ENCODE data around the gene BABAM2.

DNA sequence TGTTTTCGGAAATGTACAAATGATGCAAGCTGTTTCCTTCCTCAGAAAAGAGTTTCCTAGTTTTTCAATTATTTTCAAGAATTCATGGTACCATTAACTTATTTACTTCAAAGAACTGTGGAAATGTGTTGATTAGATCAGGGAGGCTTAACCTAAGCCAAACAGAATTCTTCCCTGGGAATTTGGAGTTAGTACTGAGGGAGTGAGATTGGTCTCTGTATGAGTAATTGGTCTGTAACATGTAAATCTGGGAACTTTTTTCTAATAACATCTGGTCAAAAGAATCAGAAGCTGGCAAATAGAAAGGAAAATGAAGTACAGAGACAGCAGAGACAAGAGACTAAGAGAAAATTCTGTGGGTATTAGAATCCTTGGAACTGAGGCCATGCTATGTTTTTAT lies 145.8 kb downstream of the BABAM2 start:
- TF ChIP-seq, protein P1, sequence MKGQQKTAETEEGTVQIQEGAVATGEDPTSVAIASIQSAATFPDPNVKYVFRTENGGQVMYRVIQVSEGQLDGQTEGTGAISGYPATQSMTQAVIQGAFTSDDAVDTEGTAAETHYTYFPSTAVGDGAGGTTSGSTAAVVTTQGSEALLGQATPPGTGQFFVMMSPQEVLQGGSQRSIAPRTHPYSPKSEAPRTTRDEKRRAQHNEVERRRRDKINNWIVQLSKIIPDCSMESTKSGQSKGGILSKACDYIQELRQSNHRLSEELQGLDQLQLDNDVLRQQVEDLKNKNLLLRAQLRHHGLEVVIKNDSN (IDR thresholded peaks at IDR 0.05; ENCODE audit: borderline replicate concordance, extremely low read length, insufficient read depth, low read depth, low read length) = no peak
- TF ChIP-seq, protein P2, sequence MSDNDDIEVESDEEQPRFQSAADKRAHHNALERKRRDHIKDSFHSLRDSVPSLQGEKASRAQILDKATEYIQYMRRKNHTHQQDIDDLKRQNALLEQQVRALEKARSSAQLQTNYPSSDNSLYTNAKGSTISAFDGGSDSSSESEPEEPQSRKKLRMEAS (IDR thresholded peaks at IDR 0.05; ENCODE audit: low read depth, low read length) = no peak
- TF ChIP-seq, protein P3, sequence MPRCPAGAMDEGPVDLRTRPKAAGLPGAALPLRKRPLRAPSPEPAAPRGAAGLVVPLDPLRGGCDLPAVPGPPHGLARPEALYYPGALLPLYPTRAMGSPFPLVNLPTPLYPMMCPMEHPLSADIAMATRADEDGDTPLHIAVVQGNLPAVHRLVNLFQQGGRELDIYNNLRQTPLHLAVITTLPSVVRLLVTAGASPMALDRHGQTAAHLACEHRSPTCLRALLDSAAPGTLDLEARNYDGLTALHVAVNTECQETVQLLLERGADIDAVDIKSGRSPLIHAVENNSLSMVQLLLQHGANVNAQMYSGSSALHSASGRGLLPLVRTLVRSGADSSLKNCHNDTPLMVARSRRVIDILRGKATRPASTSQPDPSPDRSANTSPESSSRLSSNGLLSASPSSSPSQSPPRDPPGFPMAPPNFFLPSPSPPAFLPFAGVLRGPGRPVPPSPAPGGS (IDR thresholded peaks at IDR 0.05; ENCODE audit: borderline replicate concordance, insufficient read depth, low read depth, low read length, poor library complexity, severe bottlenecking) = no peak
- TF ChIP-seq ZNF274 (IDR thresholded peaks at IDR 0.05; ENCODE audit: insufficient read depth, insufficient read length) (no peak), ZNF622 (IDR thresholded peaks at IDR 0.05) (no peak), EGR1 (IDR thresholded peaks at IDR 0.05; ENCODE audit: borderline replicate concordance in 1 of 2, low read depth in 2 of 2, low read length in 2 of 2) (no peak), RCOR1 (conservative IDR thresholded peaks at IDR 0.05; ENCODE audit: low read depth, low read length) (no peak)
- TF ChIP-seq, protein P4, sequence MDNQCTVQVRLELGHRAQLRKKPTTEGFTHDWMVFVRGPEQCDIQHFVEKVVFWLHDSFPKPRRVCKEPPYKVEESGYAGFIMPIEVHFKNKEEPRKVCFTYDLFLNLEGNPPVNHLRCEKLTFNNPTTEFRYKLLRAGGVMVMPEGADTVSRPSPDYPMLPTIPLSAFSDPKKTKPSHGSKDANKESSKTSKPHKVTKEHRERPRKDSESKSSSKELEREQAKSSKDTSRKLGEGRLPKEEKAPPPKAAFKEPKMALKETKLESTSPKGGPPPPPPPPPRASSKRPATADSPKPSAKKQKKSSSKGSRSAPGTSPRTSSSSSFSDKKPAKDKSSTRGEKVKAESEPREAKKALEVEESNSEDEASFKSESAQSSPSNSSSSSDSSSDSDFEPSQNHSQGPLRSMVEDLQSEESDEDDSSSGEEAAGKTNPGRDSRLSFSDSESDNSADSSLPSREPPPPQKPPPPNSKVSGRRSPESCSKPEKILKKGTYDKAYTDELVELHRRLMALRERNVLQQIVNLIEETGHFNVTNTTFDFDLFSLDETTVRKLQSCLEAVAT (IDR thresholded peaks at IDR 0.05) = no peak
